SK-N-MC (cell line): ENCODE data around the gene CHRM5.

ENCODE experiments used
- EZH2 ChIP-seq: fragments of 200-600 bp; sonication (generic); IDR thresholded peaks from one replicate; pipeline ENCODE4 v1.6.1; 2017; ENCODE audit warnings: antibody characterized with exemption
- FOXP2 ChIP-seq: optimal IDR thresholded peaks from 2 replicates; pipeline ENCODE3; 2011; ENCODE audit warnings: mild to moderate bottlenecking, moderate library complexity; ENCODE audit not compliant: insufficient read depth; ENCODE audit errors: extremely low read length, control extremely low read depth
- POLR2AphosphoS5 ChIP-seq: IDR thresholded peaks from 2 replicates; pipeline ENCODE4 v1.6.1; 2012; ENCODE audit warnings: mild to moderate bottlenecking, low read depth, low read length, borderline replicate concordance

- TF ChIP-seq EZH2 (no peak), POLR2AphosphoS5 (no peak), FOXP2 (no peak)
These were observed 78.3 kb downstream of the CHRM5 start for GRCh38 chr15:34046471-34047145.
